Central memory CD4-positive, alpha-beta T cell (primary cell): ENCODE results near the gene SGTB.
"Not testable (repeated sequence)": the region's sequence is repeated elsewhere in the genome, so short reads cannot be mapped to it uniquely, and the experiment has no call there.

Experiments
- DNase-seq: peaks from one replicate; pipeline ENCODE4 v3.0.0; 2022

Gene SGTB

DNA sequence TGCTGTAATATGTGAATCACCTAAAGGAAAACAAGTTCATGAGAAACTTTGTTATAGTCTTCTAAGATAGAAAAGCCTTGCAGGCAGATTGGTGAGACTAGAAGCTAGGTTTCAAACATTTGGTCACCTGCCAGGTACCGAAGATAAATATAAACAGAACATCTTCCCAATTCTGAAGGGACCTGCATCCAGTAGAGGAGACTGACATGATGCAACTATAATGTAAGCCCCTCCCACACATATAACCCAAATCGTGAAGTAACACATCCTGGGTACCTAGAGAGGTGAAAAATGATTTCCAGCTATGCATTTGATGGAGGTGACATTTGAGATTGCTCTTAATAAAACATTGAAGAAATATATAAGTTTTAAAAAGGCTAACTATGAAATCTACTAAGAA, 67.2 kb downstream of the SGTB start:
- no peak for DNase-seq

DNA sequence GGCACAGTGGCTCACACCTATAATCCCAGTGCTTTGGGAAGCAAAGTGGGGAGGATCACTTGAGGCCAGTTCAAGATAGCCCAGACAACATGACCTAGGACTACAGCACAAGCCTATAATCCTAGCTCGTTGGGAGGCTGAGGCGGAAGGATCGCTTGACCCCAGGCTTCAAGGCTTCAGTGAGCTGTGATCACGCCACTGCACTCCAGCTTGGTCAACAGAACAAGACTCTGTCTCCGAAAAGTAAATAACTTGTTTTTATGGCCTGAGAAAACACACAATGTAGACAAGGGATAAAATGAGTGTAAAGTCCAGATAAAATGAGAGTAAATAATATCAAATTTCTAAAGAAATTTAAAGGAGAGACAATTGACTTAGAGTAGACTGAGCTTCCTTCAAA, 70.8 kb downstream of the SGTB start:
- DNase-seq: no peak

DNA sequence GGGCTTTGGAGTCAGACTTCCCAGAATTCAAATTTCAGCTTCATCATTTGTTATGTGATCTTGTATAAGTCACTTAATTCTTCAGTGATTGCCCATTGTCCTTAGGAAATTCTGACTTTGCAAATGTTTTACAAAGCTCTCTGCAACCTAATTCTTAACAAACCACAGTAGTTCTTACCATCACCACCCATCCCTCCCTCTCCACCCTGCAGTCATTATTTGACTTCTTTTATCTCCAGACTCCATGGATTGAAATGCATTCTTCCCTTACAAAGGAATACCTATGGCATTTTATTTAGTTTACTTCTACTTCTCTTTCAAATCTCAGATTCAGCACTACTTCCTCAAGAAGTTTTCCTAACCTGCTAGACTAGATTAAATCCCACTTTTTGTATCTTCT, 74.0 kb downstream of the SGTB start:
- no peak for DNase-seq

DNA sequence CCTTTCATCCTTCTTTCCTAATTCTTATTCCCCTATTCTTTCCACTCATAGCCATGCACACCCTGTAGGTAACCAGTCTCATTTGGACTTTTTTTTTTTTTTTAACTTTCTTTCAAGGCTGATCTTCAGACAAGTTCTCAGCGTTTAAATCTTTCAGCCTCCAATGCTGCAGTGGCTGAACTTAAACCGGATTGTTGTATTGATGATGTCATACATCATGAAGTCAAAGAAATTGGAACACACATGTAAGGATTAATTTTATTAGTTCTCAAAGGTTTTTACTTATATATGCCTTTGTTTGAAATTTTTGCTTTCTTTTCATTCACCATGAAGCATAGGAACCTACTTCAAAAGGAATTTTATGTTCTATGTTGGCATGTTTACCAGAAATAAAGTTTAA, 75.0 kb downstream of the SGTB start:
- DNase-seq: no peak

DNA sequence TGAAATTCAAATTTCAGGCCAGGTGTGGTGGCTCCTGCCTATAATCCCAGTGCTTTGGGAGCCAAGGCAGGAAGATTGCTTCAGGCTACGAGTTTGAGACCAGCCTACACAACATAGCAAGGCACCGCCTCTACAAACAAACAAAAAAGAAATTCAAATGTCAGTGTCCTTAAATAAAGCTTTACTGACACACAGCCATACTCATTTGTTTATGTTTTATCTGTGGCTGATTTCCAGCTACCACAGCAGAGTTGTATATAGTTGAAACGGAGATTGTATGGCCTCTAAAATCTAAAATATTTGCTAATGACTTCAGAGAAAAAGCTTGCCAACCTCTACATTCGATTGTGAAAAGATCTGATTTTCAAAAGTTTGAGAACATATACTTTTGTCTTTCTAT, 81.7 kb downstream of the SGTB start:
- no peak for DNase-seq

DNA sequence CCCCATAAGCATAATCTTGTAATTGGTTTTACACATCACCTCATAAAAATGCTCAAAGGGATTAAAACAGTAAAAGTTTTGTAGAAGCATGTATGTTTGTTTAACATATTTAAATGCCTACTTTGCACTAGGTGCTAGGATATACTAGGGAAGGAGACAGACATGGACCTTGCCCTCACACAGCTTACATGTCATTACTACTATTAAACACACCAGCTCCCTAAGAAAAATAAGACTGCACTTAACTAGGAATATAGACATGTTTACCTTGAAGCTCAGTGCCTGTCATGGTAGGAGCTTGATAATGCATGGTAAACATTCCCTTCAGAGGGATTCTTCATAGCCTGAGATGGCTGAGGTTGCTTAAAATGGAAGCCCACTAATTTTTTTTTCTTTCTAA, 90.9 kb downstream of the SGTB start:
- no peak for DNase-seq

DNA sequence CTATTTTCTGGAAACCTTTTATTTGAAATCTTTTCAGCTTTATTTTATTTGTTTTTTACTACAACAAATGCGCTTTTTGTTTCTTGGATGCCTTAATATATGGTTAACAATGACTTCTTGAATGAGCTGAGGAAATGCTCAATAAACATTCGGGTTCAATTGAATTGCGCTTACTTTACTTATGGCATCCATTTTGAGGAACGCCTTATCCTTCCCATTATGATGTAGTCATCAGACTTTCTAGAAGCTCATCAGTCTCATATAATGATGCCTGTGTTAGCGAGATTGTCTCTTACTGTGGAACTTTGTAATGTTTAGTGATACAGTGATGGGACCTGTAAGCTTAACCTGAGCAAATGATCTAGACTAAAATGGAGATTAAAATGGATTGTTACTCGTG, 96.2 kb downstream of the SGTB start:
- no peak for DNase-seq

DNA sequence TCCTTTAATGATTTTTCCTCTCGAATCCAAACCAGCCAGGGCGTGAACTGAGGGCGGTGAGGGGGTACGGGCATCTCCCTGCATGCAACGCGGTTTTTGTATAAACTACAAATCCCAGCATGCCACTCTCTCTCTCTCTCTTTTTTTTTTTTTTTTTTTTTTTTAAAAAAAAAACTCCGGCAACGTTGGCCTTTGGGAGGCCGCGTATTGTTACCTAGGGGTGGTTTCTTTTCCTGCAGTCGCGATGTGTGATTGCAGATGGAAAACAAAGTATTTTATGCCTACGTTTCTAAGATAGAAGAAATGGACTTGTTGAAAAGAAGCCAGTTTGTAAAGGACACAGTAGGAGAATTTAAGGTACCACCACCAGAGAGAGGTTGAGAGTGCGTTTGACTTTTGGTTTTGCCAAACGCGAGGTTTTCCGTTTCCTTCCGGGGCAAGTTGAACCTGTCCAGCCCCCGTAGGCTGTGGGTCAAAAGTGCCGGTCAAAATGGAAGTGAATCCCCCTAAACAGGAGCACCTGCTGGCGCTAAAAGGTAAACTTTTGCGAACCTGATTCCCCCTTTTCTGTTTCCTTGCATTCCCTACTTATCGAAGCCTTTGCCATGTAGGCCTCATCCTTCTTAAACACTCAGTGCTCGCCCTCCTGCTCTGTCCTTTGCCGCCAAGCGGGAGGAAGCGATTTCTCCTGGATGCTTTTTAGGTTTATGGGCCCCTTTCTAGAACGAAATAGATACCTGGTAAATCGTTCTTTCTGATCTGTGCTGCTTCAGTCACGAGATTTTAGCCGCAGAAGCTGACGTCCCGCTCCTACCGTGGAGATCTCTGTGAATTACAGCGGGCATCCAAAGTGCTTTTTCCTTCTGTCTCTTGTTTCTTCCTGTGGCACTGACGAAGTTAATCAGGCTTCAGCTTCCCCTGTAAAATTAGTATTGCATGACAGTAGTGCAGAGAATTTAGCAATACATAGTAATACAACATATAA, 97.0 kb downstream of the SGTB start, which contains the start of the genes SHLD3 and TRAPPC13:
Gene SHLD3 (plus strand): TSS at position 457 of the 985 bp plus-strand sequence. CDS start 4,561 bp downstream, outside the sequence.
Gene TRAPPC13 (plus strand): TSS at position 457 of the 985 bp plus-strand sequence. CDS start 34 bp downstream, at position 491.
- DNase-seq: peak; percentile 91

DNA sequence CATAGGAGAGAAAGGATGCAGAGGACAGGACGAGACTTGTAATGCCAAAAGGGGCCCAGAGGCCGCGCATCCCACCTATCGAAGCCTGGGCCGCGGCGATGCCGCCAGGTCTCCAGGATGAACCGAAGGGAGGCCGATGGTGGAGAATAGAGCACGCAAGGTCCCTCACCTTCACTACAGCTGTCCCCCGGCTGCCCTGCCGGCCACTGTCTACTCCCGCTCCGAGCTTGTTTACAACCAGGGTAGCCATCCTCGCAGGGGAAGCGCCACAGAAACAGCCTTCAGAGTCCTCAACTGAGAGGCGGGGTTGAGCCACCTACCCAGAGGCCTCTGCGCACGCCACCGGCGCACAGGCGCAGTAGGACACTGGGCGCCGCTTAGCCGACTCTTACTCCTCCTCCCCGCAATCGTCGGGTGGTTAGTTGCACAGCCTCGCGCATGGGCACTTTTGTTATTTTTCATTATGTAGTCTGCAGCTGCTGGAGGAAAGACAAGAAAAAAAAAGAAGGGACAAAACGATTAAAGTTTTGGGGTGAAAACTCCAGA, 97.8 kb downstream of the SGTB start, which contains the start of gene TRIM23:
Gene TRIM23 (minus strand): TSS at position 309 of the 546 bp plus-strand sequence. CDS start 59 bp downstream, at position 250.
- DNase-seq: peak; percentile 94

DNA sequence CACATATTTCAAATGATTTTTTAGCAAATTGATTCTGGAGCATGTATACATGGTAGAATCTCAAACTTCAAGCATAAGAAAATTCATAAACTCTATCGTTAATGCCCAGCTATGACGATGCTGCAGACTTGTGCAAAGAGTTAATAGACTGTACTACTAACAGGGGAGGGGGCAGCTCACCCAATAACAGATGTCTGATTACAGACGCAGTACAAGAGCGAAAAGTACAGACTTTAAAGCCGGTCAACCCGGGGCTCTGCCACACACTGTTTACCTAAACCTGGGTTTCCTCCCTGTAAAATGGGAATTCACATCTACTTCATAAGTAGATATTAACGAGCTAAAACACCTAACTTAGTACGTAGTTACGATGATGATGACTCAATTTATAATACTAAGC, 98.4 kb downstream of the SGTB start:
- DNase-seq: no peak

DNA sequence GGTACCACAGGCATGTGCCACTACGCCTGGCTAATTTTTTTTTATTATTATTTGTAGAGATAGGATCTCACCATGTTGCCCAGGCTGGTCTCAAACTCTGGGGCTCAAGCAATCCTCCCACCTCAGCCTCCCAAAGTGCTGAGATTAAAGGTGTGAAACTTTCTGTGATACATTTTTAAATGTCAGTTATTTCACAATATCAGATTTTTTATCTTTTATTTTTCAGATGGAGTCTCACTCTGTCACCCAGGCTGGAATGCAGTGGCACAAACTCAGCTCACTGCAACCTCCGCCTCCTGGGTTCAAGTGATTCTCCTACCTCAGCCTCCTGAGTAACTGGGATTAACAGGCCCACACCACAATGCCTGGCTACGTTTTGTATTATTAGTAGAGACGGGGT, 99.9 kb downstream of the SGTB start:
- DNase-seq: not testable (repeated sequence)

DNA sequence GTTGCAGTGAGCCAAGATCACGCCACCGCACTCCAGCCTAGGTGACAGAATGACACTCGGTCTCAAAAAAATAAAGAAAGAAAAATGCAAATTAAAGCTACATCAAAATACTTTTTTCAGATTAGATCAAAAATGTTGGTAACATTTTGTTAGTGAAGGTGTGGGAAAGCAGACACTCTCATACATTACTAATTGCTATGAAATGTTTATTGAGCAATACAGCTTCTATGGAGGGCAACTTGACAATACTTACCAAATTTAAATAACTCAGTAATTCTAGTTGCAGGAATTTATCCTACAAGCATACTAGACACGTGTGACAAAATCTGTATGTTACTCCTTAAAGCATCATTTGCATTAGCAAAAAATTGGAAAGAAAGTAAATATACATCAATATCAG, 101.9 kb downstream of the SGTB start:
- no peak for DNase-seq
